IPS DF 4.7 (cell line): ENCODE measurements around the gene GNA12.
"Not testable (repeated sequence)": the region's sequence is repeated elsewhere in the genome, so short reads cannot be mapped to it uniquely, and the experiment has no call there.

Source experiments
- DNase-seq: peaks from one replicate; pipeline ENCODE4 v3.0.0-alpha.2; 2013; ENCODE audit warnings: low spot score; ENCODE audit errors: extremely low read depth

Gene GNA12

DNA sequence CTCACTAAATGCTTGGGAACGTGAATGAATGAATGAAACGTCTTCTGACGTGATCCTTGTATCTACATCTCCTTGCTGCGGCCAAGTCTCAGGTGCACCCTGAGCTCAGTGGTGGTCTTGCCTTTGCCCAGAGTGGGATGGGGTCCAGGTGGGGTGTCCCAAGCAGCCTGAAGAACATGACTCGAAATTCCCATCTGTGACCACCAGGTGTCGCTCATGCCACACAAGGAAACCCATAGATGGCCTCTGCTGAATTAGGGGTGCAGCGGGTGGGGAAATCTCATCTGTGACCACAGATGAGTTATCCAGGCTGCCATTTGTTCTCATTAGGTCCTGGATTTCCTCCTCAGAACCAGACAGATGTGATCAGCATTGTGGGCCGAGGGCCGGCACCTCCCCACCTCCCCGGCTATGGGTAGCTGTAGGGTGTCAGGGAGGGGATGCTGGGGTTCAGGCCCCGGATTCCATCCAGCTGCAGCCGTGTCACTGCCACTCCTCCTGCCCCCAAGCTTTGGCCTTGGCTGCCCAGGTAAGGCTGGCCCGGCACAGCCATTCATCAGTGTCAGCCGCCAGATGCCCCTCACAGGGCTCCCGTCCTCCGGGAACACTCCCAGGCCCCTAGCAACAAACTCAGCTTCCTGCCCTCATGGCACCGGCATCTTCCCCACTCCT, 21.0 kb upstream of the GNA12 start:
- no peak for DNase-seq

DNA sequence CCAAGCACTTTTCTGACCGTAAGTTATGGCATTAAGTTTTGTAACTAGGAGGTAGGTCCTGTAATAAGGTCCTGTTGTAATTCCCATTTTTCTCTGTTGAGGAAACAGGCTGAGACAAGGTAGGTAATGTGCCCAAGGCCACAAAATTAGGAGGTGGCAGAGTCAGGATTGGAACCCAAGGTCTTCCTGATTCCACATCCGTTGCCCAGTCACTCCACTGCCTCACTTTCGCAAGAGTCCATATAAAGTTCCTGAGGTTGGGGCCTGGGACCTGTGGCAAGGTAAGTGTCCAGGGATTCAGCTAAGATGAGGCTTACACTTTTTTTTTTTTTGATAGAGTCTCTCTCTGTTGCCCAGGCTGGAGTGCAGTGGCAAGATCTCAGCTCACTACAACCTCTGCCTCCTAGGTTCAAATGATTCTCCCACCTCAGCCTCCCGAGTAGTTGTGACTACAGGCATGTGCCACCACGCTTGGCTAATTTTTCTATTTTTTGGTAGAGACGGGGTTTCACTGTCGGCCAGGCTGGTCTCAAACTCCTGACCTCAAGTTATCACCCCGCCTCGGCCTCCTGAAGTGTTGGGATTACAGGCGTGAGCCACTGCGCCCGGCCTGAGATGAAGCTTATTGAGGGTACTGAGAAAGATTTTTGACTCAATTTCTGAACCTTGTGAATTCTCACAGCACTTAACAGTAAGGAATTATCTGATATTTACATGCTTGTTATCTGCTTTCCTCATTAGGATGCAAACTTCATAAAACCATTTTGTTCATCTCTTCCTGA, 20.3 kb upstream of the GNA12 start:
- no peak for DNase-seq

DNA sequence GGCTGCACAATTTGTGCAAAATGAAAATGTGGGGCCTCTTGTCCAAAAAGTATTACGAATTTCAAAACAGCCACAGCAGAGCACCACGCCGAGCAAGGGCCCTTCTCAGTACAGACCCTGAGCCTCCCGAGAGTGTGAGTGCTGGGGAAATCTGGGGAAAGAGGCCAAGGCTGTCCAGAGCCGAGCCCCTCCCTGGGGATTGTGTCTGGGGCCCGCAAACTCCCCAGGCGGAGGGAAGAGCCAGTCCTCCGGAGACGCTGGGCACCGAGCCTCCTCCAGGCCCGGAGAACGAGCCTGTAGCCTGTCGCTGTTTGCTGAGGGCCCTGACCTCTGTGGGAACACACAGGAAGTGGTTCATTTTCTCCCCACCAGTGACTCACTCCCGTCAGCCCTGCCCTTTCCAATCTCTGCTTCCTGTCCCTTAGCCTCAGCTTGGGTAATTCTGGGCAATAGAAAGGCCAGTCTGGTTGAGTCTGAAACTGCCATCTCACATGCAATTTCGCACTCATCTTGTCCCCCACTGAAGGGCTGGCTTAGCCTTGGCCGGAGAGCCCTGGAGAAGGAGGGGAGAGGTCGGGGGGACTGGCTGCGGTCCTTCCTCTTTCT, 19.5 kb upstream of the GNA12 start:
- no peak for DNase-seq

- DNase-seq = no peak
Observed at GRCh38 chr7:2862831-2863361, 18.8 kb upstream of the GNA12 start.

- DNase-seq = no peak
Observed at GRCh38 chr7:2861509-2861908, 17.4 kb upstream of the GNA12 start.

- DNase-seq = no peak
Observed at GRCh38 chr7:2860627-2861133, 16.6 kb upstream of the GNA12 start.

GRCh38 chr7:2859952-2860351, 15.8 kb upstream of the GNA12 start:
- DNase-seq = no peak

- DNase-seq = no peak
Observed at GRCh38 chr7:2858621-2859020, 14.5 kb upstream of the GNA12 start.

- DNase-seq = no peak
Observed at GRCh38 chr7:2856388-2857169, 12.5 kb upstream of the GNA12 start.

DNA sequence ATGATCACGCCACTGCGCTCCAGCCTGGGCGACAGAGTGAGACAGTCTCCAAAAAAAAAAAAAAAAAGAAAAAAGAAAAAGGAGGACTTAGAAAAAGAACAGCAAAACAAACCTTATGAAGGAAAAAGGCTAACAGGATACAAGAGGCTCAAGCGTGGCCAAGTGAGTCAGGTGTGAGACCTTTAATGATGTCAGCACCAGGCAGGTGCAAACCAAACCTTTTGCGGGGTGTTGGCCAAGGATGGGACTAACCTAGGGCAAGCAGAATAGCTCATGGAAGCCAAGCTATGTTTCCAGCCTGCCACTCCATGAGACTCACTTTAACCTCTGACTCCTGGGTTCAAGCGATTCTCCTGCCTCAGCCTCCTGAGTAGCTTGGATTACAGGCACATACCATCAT, 11.3 kb upstream of the GNA12 start:
- no peak for DNase-seq

GRCh38 chr7:2853552-2853951, 9.4 kb upstream of the GNA12 start:
- DNase-seq = not testable (repeated sequence)

DNA sequence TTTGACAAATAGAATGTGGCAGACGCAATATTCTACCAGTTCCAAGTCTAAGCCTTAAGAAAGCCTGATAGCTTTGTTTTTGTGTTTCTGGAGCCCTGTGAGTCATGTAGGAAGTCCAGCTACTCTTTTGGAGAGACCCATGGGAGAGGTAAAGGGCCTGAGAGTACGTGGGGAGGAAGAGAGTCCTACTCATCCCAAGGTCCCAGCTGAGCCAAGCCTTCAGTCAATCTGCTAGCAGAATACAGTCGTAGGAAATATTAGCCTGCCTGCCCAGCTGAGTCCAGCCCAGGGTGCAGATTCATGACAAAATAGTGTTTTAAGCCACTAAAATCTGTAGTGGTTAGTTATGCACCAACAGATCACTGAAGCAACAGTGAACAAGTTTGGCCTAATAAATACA, 9.0 kb upstream of the GNA12 start:
- no peak for DNase-seq

DNA sequence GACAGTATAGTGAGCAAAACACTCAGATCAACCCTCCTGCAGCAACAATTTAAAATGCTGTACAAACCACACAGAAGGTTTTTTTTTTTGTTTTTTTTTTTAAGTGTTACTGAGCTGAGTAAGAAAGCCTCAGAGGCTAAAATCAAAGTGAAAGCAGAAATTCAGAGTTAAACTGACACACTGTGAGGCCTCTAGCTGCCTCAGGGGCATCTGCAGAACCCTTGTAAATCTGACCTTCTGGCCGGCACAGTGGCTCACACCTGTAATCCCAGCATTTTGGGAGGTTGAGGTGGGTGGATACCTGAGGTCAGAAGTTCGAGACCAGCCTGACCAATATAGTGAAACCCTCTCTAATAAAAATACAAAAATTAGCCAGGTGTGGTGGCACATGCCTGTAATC, 7.4 kb upstream of the GNA12 start:
- DNase-seq = no peak

- DNase-seq = no peak
Observed at GRCh38 chr7:2849941-2850766, 6.0 kb upstream of the GNA12 start.

GRCh38 chr7:2845034-2845592, 1.0 kb upstream of the GNA12 start:
- no peak for DNase-seq

GRCh38 chr7:2843711-2844152, 376 bp downstream of the GNA12 start:
- DNase-seq = no peak

- no peak for DNase-seq
Observed at GRCh38 chr7:2843191-2843685, 870 bp downstream of the GNA12 start.

DNA sequence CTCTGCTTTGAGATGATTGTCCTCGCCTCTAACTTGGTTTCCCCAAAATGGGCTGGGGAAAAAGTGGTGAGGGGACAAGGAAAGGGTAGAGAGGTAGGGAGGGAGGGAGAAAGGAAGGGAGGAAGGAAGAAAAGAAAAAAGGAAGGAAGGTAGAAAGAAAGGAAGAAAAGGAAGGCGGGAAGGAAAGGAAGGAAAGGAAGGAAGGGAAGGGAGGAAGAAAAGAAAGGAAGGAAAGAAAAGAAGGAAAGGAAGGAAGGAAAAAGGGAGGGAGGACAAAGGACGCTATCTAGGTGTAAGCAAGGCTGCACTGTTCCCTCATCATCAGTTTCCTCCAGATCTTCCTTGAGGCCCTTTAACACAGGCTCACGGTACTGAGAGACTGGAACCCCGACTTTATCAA, 2.2 kb downstream of the GNA12 start:
- DNase-seq = no peak

GRCh38 chr7:2840458-2840857, 3.6 kb downstream of the GNA12 start:
- no peak for DNase-seq
